Endometrial microvascular endothelial cells (primary cell): ENCODE data around the gene AHNAK2. TPM values are rescaled to one million over a fixed set of nuclear protein-coding genes. Genes with fewer than 3 reads are reported as not detected.

Experiments used
- in situ Hi-C: cut with HindIII; loops from 2 replicates; pipeline ENCODE4 v1.10.0; 2017; ENCODE audit warnings: low sequenced_read_pairs, low pct_unique_long_range_greater_than_20kb; ENCODE audit errors: inconsistent ontology term
- total RNA-seq: library from RNA; depleted of rRNA; stranded (reverse); fragments of >200 nt; gene quantifications from one replicate; pipeline ENCODE4 v1.2.3, GENCODE V29; 2015; ENCODE audit errors: inconsistent ontology term

The AHNAK2 gene
- total RNA-seq, 1 donor from 2014 or later: 41.5 TPM

GRCh38 chr14:105013150-105013785 is 35.1 kb upstream of the AHNAK2 start:
- in situ Hi-C loops: no loop called here

- in situ Hi-C loops: no loop called here
Observed at GRCh38 chr14:105012171-105012985, 34.2 kb upstream of the AHNAK2 start.

- in situ Hi-C loops: no loop called here
Observed at GRCh38 chr14:105011312-105011990, 33.3 kb upstream of the AHNAK2 start.

- in situ Hi-C loops: no loop called here
Observed at GRCh38 chr14:105010891-105011291, 32.7 kb upstream of the AHNAK2 start.

GRCh38 chr14:105010106-105010505 is 31.9 kb upstream of the AHNAK2 start:
- in situ Hi-C loops: no loop called here

GRCh38 chr14:105007593-105008264 is 29.6 kb upstream of the AHNAK2 start:
- in situ Hi-C loops: no loop called here

- in situ Hi-C loops: no loop called here
Observed at GRCh38 chr14:105006831-105007592, 28.8 kb upstream of the AHNAK2 start.

- in situ Hi-C loops: no loop called here
Observed at GRCh38 chr14:105005929-105006830, 28.0 kb upstream of the AHNAK2 start.

- in situ Hi-C loops: no loop called here
Observed at GRCh38 chr14:105005329-105005928, 27.3 kb upstream of the AHNAK2 start.

- in situ Hi-C loops: no loop called here
Observed at GRCh38 chr14:104999361-104999760, 21.2 kb upstream of the AHNAK2 start.

GRCh38 chr14:104998801-104999200 is 20.6 kb upstream of the AHNAK2 start:
- in situ Hi-C loops: no loop called here

GRCh38 chr14:104996483-104996882 is 18.3 kb upstream of the AHNAK2 start:
- in situ Hi-C loops: no loop called here

- in situ Hi-C loops: no loop called here
Observed at GRCh38 chr14:104996032-104996431, 17.9 kb upstream of the AHNAK2 start.

- in situ Hi-C loops: no loop called here
Observed at GRCh38 chr14:104994978-104995377, 16.8 kb upstream of the AHNAK2 start.

- in situ Hi-C loops: no loop called here
Observed at GRCh38 chr14:104993808-104994591, 15.8 kb upstream of the AHNAK2 start.

GRCh38 chr14:104993306-104993705 is 15.1 kb upstream of the AHNAK2 start:
- in situ Hi-C loops: no loop called here

- in situ Hi-C loops: no loop called here
Observed at GRCh38 chr14:104992501-104992900, 14.3 kb upstream of the AHNAK2 start.
